Dermis lymphatic vessel endothelial cell (primary cell): ENCODE measurements around the gene CIBAR2. TPM values are rescaled to one million over a fixed set of nuclear protein-coding genes. Genes with fewer than 3 reads are reported as not detected.

Source experiments
- total RNA-seq: library from RNA; depleted of rRNA; stranded (reverse); fragments of >200 nt; gene quantifications from 2 replicates; pipeline ENCODE4 v1.2.1, GENCODE V29; 2014

CIBAR2 gene
- total RNA-seq, result not detected in 2 replicates

DNA sequence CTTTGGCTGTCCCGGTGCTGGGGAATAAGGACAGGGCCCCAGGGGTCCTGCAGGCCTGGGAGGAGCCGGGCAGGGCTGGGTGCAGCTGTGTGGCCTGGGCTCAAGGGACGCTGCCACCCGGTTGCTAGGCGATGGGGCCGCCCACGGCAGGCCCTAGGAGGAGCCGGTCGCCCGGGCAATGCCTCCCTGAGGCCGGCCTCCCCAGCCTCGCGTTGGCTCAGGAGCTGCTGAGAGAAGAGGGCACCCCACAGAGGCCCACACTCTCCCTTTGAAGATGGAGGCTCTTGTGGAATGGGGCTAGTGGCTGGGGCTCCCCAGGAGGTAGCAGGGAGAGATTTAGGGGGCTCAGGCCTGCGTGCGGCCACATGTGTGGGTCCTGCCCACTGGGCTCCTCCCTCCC lies at the start of gene CIBAR2:
Gene CIBAR2, minus strand, starts transcription at position 109 of the 400 bp plus-strand sequence. CDS start 120 bp downstream, outside the sequence.

Other genes with a start within 250 kb of the CIBAR2 start
- 34.8 and 36.8 TPM in 2 replicates for gene ZDHHC7, start 100.9 kb downstream of the CIBAR2 start, total RNA-seq
- gene KIAA0513, start 84.7 kb downstream of the CIBAR2 start, total RNA-seq, result 25.7 and 49.2 TPM in 2 replicates